Activated CD8-positive, alpha-beta memory T cell treated with anti-CD3 and anti-CD28 coated beads, Interleukin-2, amount 50 U/mL, for 24 hours (primary cell): ENCODE data around the gene INPP5D.
A peak's percentile ranks its signal among the peaks of the same experiment; 100 is the strongest.

ENCODE experiments used
- DNase-seq: peaks from one replicate; pipeline ENCODE4 v3.0.0-alpha.2; 2020; ENCODE audit errors: extremely low read depth

The INPP5D gene

GRCh38 chr2:233236820-233237589 is 176.9 kb downstream of the INPP5D start:
- DNase-seq, result no peak

GRCh38 chr2:233240897-233241296 is 180.8 kb downstream of the INPP5D start:
- no peak for DNase-seq

GRCh38 chr2:233241803-233242202 is 181.7 kb downstream of the INPP5D start:
- no peak for DNase-seq

- DNase-seq, result no peak
Measured at GRCh38 chr2:233242231-233242927, 182.2 kb downstream of the INPP5D start.

- DNase-seq, result no peak
Measured at GRCh38 chr2:233243348-233243747, 183.2 kb downstream of the INPP5D start.

- DNase-seq, result no peak
Measured at GRCh38 chr2:233244818-233245217, 184.7 kb downstream of the INPP5D start.

- DNase-seq, result no peak
Measured at GRCh38 chr2:233245406-233245805, 185.3 kb downstream of the INPP5D start.

- DNase-seq, result no peak
Measured at GRCh38 chr2:233247116-233247515, 187.0 kb downstream of the INPP5D start.

GRCh38 chr2:233247744-233248143 is 187.6 kb downstream of the INPP5D start:
- peak; percentile 38 for DNase-seq

GRCh38 chr2:233248999-233249398 is 188.9 kb downstream of the INPP5D start:
- no peak for DNase-seq

GRCh38 chr2:233250568-233250967 is 190.4 kb downstream of the INPP5D start:
- no peak for DNase-seq

- DNase-seq, result no peak
Measured at GRCh38 chr2:233250985-233251305, 190.8 kb downstream of the INPP5D start.

- DNase-seq, result peak; percentile 84
Measured at GRCh38 chr2:233251306-233252116, 191.4 kb downstream of the INPP5D start, which contains the start of gene ATG16L1. Gene ATG16L1, plus strand, starts transcription at chr2:233251673. Its CDS starts 155 bp downstream, at chr2:233251828.

- no peak for DNase-seq
Measured at GRCh38 chr2:233252227-233252626, 192.1 kb downstream of the INPP5D start.

GRCh38 chr2:233255151-233255550 is 195.0 kb downstream of the INPP5D start:
- DNase-seq, result no peak

GRCh38 chr2:233256048-233256447 is 195.9 kb downstream of the INPP5D start:
- no peak for DNase-seq
